PC-9 (cell line): ENCODE results near the gene ANKRD52. TPM values are rescaled to one million over a fixed set of nuclear protein-coding genes. Genes with fewer than 3 reads are reported as not detected.
A peak's percentile ranks its signal among the peaks of the same experiment; 100 is the strongest.

Experiments used
- BruUV-seq: library from RNA; stranded (reverse); fragments of 400-500 nt; replicated peaks from 2 replicates; lab custom pipeline; 2021; lab: Mats Ljungman, UMichigan
- CTCF ChIA-PET: fragments of 300-600 bp; sonication (Branson Sonifier 250); formaldehyde crosslinking; loops from one replicate; lab custom pipeline; 2022; ENCODE audit warnings: antibody characterized with exemption; lab: Charles Lee
- POLR2A ChIA-PET: fragments of 300-600 bp; sonication (Branson Sonifier 250); formaldehyde crosslinking; loops from one replicate; lab custom pipeline; 2022; ENCODE audit warnings: antibody characterized with exemption; ENCODE audit not compliant: unreplicated experiment; lab: Charles Lee
- DNase-seq, 2 experiments: peaks; one replicate each; pipeline versions ENCODE4 v3.0.0 to v3.0.0-alpha.2; 2015 to 2022; ENCODE audit warnings: mixed read lengths in 1 of 2
- H2AFZ ChIP-seq: fragments of 200-600 bp; sonication (generic); 2 replicates; pipeline ENCODE4 v1.8.1; 2017; ENCODE audit warnings: antibody characterized with exemption
- H3F3A ChIP-seq: fragments of 200-600 bp; sonication (generic); 2 replicates; pipeline ENCODE4 v1.8.1; 2017; ENCODE audit warnings: antibody characterized with exemption, mild to moderate bottlenecking, low read depth; ENCODE audit not compliant: insufficient read depth
- H3K27ac ChIP-seq: fragments of 200-600 bp; sonication (generic); 2 replicates; pipeline ENCODE4 v1.6.1; 2016; ENCODE audit warnings: mixed run types
- H3K27me3 ChIP-seq: fragments of 200-600 bp; sonication (generic); 2 replicates; pipeline ENCODE4 v1.6.1; 2016; ENCODE audit warnings: low read depth, mixed run types; ENCODE audit not compliant: insufficient read depth
- H3K36me3 ChIP-seq: fragments of 200-600 bp; sonication (generic); 2 replicates; pipeline ENCODE4 v1.6.1; 2016; ENCODE audit warnings: low read depth, mixed run types
- H3K4me1 ChIP-seq: fragments of 200-600 bp; sonication (generic); replicated peaks from 2 replicates; pipeline ENCODE4 v1.6.1; 2016; ENCODE audit warnings: mixed run types; ENCODE audit not compliant: insufficient read depth
- H3K4me2 ChIP-seq: fragments of 200-600 bp; sonication (generic); 2 replicates; pipeline ENCODE4 v1.6.1; 2017; ENCODE audit warnings: mixed run types
- H3K4me3 ChIP-seq: fragments of 200-600 bp; sonication (generic); 2 replicates; pipeline ENCODE4 v1.6.1; 2016; ENCODE audit warnings: mixed run types
- H3K79me2 ChIP-seq: fragments of 200-600 bp; sonication (generic); 2 replicates; pipeline ENCODE4 v1.6.1; 2017; ENCODE audit warnings: low read depth, mixed run types
- H3K9me2 ChIP-seq: fragments of 200-600 bp; sonication (generic); 2 replicates; pipeline ENCODE4 v1.8.1; 2017; ENCODE audit warnings: mild to moderate bottlenecking; ENCODE audit not compliant: insufficient read depth
- H3K9me3 ChIP-seq: fragments of 200-600 bp; sonication (generic); 2 replicates; pipeline ENCODE4 v1.8.1; 2016; ENCODE audit warnings: low read depth; ENCODE audit not compliant: insufficient read depth
- H4K20me1 ChIP-seq: fragments of 200-600 bp; sonication (generic); 2 replicates; pipeline ENCODE4 v1.8.1; 2017; ENCODE audit not compliant: insufficient read depth
- CTCF ChIP-seq: fragments of 200-600 bp; sonication (generic); conservative IDR thresholded peaks from 2 replicates; pipeline ENCODE4 v1.6.1; 2017; ENCODE audit warnings: mixed run types, antibody characterized with exemption, mild to moderate bottlenecking, moderate library complexity
- EZH2 ChIP-seq: fragments of 200-600 bp; sonication (generic); IDR thresholded peaks from 2 replicates; pipeline ENCODE4 v1.8.0; 2017; ENCODE audit warnings: antibody characterized with exemption, low read depth
- intact Hi-C: fragments of 100-400 bp; cut with micrococcal nuclease; formaldehyde crosslinking; loops from one replicate; pipeline ENCODE4 v1.10.0; 2022; ENCODE audit not compliant: unreplicated experiment
- total RNA-seq: library from RNA; stranded (reverse); gene quantifications from 2 replicates; pipeline ENCODE4 v1.2.3, GENCODE V29; 2021

Gene ANKRD52
- total RNA-seq, 1 experiment from 2014 or later = 59.4 TPM

GRCh38 chr12:56222531-56222895 lies 35.7 kb downstream of the ANKRD52 start:
- TF ChIP-seq CTCF (no peak; the same call in 1 of the 2 replicates), EZH2 (no peak)
- H3K4me1 ChIP-seq = peaks cover 27% of the 10 kb centered on the region
- H3K9me3 ChIP-seq = no peaks in the 10 kb centered on the region
- POLR2A ChIA-PET = interaction anchor here (0.6 kb wide), 3 partner anchors 19 to 215 kb away, joined by 3 to 15 read pairs (median 10); no protein-coding TSS in a partner anchor
- H3K27me3 ChIP-seq = no peaks in the 10 kb centered on the region
- H2AFZ ChIP-seq = peak overlapping the region; percentile 89
- peaks cover 30% of the 10 kb centered on the region; the same call in 1 of the 2 replicates for H3F3A ChIP-seq
- H3K4me3 ChIP-seq = peak overlapping the region; percentile 88
- no peaks in the 10 kb centered on the region for H4K20me1 ChIP-seq
- CTCF ChIA-PET = interaction anchor here (0.6 to 2.0 kb wide), 10 partner anchors 9 to 250 kb away, joined by 3 to 14 read pairs (median 3); partner anchors contain the start of genes ESYT1 and SMARCC2
- peaks cover 22% of the 10 kb centered on the region for H3K79me2 ChIP-seq
- no peak for DNase-seq
- H3K9me2 ChIP-seq = no peaks in the 10 kb centered on the region
- intact Hi-C loops = loop anchor here (1.0 to 5.0 kb wide), 3 partner anchors 44 to 180 kb away; partner anchors contain the start of genes COQ10A, CS and RPS26
- H3K36me3 ChIP-seq = no peaks in the 10 kb centered on the region
- H3K4me2 ChIP-seq = peak overlapping the region; percentile 77
- BruUV-seq = no TSS peak
- peak overlapping the region; percentile 64 for H3K27ac ChIP-seq

DNA sequence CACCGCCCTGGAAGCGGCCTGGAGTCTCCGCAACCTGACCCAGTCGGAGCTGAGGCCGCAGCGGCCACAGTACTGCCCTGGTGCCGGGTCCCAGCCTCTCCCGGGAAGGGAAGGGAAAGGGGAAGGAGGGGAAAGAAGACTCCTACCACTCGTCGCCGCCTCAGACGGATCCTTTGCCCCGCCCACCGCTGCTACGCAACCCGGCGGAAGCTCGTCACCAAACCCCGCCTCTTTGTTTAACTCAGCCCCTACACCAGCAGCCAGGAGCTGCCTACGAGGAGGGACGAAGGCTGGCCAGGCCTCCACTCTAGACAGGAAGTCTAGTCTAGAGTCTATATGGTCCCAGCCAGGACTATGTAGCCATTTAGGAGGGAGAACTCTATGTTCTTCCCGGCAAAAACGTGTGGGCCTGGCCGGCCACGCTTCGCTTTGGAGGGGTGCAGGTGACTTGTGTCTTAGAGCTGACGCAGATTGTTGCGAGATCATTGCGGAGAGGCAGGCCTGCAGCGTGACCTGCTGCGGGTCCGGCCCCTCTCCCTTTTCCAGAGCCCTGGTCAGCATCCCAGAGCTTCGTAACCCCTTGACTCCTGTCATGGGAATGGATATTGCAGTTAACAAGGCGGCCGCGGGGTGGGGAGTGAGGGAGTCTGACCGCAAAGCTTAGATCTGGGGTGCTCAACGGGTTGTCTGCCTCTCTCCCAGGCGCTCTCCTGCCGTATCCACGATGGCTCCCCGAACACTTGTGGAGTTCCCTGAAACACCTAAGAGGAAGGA lies 36.2 kb downstream of the ANKRD52 start, which contains the start of gene RNF41:
TSS of gene RNF41 (minus strand) at position 166 of the 774 bp plus-strand sequence. CDS start 7,875 bp downstream, outside the sequence.
- no peaks in the 10 kb centered on the region for H3K36me3 ChIP-seq
- peak within 1 kb of the TSS; percentile 87 for H3K4me2 ChIP-seq
- TSS peak; percentile 85 for BruUV-seq
- no peaks in the 10 kb centered on the region for H4K20me1 ChIP-seq
- intact Hi-C loops = loop anchor here (1.0 to 5.0 kb wide), 4 partner anchors 25 to 180 kb away; partner anchors contain the start of genes COQ10A, CS and RPS26
- no peaks in the 10 kb centered on the region for H3K9me3 ChIP-seq
- peak within 1 kb of the TSS; percentile 64 for H3K27ac ChIP-seq
- H3K79me2 ChIP-seq = peaks cover 24% of the 10 kb centered on the region
- POLR2A ChIA-PET = interaction anchor here (0.5 to 1.0 kb wide), 23 partner anchors 16 to 415 kb away, joined by 3 to 15 read pairs (median 3); partner anchors contain the start of genes ESYT1, ORMDL2, SMARCC2 and STAT2
- CTCF ChIA-PET = interaction anchor here (0.5 to 2.0 kb wide), 15 partner anchors 10 to 415 kb away, joined by 3 to 14 read pairs (median 3); partner anchors contain the start of genes ESYT1, RBMS2, SMARCC2 and STAT2
- peaks cover 27% of the 10 kb centered on the region for H3K4me1 ChIP-seq
- DNase-seq = peak; percentile 91 to 97
- no peaks in the 10 kb centered on the region for H3K9me2 ChIP-seq
- peak within 1 kb of the TSS; percentile 88 for H3K4me3 ChIP-seq
- no peaks in the 10 kb centered on the region for H3K27me3 ChIP-seq
- H2AFZ ChIP-seq = peak within 1 kb of the TSS; percentile 89
- H3F3A ChIP-seq = peaks cover 27% of the 10 kb centered on the region; the same call in 1 of the 2 replicates
- no peak for TF ChIP-seq EZH2
- no peak; the same call in 1 of the 2 replicates for TF ChIP-seq CTCF

DNA sequence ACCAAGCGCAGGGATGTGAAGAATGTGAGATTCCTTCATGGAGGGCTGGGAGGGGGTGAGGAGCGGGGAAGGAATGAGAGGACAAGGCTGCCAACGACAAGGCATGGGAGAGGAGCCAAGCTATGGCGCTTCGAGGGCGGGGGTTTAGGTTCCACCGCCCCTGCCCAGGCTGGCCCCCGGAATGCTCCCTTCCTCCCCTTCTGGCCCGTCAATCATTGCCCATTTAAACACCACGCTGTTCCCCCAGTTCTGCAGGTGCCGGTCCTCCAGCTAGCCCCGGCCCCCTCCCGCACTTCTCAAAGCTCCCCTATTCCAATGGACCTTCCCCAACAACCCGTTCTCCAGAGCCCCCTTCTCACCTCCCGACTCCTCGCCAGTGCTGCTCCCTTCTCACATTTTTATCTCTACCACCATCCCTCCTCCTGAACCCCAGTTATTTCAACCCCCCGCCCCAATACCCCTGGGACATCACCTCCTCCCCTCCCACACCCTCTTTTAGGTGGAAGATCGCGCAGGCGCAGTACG lies 36.9 kb downstream of the ANKRD52 start:
- no peaks in the 10 kb centered on the region for H3K36me3 ChIP-seq
- peak overlapping the region; percentile 88 for H3K4me3 ChIP-seq
- peak overlapping the region; percentile 64 for H3K27ac ChIP-seq
- BruUV-seq = no TSS peak
- no peaks in the 10 kb centered on the region for H3K9me3 ChIP-seq
- no peaks in the 10 kb centered on the region for H3K27me3 ChIP-seq
- H3K79me2 ChIP-seq = peaks cover 24% of the 10 kb centered on the region
- TF ChIP-seq CTCF (no peak), EZH2 (no peak)
- peak in 1 of 2 experiments; percentile 59 for DNase-seq
- POLR2A ChIA-PET = interaction anchor here (0.5 to 1.0 kb wide), 12 partner anchors 19 to 415 kb away, joined by 3 to 23 read pairs (median 4); partner anchors contain the start of genes ORMDL2, SMARCC2 and STAT2
- peaks cover 27% of the 10 kb centered on the region; the same call in 1 of the 2 replicates for H3F3A ChIP-seq
- CTCF ChIA-PET = interaction anchor here (0.5 to 2.0 kb wide), 14 partner anchors 24 to 947 kb away, joined by 3 to 14 read pairs (median 3); partner anchors contain the start of genes ESYT1, RBMS2, SMARCC2 and STAT2
- H4K20me1 ChIP-seq = no peaks in the 10 kb centered on the region
- peak overlapping the region; percentile 87 for H3K4me2 ChIP-seq
- H3K4me1 ChIP-seq = peaks cover 27% of the 10 kb centered on the region
- H2AFZ ChIP-seq = peak overlapping the region; percentile 82
- no peaks in the 10 kb centered on the region for H3K9me2 ChIP-seq
- intact Hi-C loops = loop anchor here (1.0 to 5.0 kb wide), 2 partner anchors 24 to 179 kb away; partner anchors contain the start of gene RPS26
